MG63 (cell line): ENCODE measurements around the gene ACTG1. TPM values are rescaled to one million over a fixed set of nuclear protein-coding genes. Genes with fewer than 3 reads are reported as not detected.
"Not testable (repeated sequence)": the region's sequence is repeated elsewhere in the genome, so short reads cannot be mapped to it uniquely, and the experiment has no call there.

Experiments used
- DNase-seq: peaks from one replicate; pipeline ENCODE4 v3.0.0-alpha.2; 2020
- H3K27me3 ChIP-seq: fragments of 250-450 bp; sonication (Bioruptor Pico); 2 replicates; pipeline ENCODE4 v1.5.1; 2020; ENCODE audit warnings: mild to moderate bottlenecking, moderate library complexity
- H3K36me3 ChIP-seq: fragments of 250-450 bp; sonication (Bioruptor Pico); 2 replicates; pipeline ENCODE4 v1.5.1; 2020; ENCODE audit warnings: mild to moderate bottlenecking, moderate library complexity
- H3K4me3 ChIP-seq: fragments of 250-450 bp; sonication (Bioruptor Pico); 2 replicates; pipeline ENCODE4 v1.5.1; 2020; ENCODE audit warnings: mild to moderate bottlenecking, moderate library complexity
- H3K9me3 ChIP-seq: fragments of 250-450 bp; sonication (Bioruptor Pico); 2 replicates; pipeline ENCODE4 v1.5.1; 2020; ENCODE audit warnings: mild to moderate bottlenecking, moderate library complexity
- total RNA-seq: library from RNA; depleted of rRNA; stranded (reverse); fragments of >200 nt; shearing (Covaris generic); gene quantifications from 2 replicates; pipeline ENCODE4 v1.2.3, GENCODE V29; 2014; ENCODE audit warnings: low replicate concordance

ACTG1 gene
- total RNA-seq, 1 experiment from 2014 or later = 6,321 TPM

DNA sequence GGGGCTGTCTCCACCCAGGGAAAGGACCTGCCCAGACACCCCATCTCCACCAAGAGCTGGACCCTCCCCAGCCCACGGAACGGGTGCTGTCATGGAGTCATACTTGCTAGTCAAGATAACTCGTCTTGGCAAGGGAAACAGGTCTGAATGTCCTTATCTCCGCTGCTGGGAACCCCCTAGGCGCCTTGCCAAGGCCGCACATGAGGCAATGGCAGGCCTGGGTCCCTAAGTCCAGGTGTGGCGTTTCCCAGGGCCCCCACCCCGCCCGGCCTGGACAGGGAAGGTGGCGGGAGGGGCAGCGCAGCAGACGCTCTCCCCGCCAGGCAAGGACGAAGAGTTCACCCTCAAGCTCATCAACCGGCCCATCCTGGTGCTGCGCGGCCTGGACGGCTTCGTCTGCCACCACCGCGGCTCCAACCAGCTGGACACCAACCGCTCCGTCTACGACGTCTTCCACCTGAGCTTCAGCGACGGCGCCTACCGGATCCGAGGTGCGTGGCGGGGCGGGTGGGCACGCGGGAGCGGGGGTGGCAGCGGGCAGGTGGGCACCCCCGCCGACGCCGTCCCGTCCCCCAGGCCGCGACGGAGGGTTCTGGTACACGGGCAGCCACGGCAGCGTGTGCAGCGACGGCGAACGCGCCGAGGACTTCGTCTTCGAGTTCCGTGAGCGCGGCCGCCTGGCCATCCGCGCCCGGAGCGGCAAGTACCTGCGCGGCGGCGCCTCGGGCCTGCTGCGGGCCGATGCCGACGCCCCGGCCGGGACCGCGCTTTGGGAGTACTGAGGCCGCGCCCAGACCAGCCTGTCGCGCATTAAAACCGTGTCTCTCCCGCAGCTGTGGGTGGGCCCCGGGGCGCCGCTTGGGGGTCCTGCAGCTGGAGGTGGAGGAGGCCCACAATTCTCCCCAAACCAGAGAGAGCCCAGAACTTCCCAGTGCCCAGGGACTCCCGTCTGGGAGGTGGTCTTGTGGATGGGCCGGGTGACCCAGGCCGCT lies 24.0 kb upstream of the ACTG1 start:
- Histone ChIP-seq H3K36me3 (peaks cover 22% of the 10 kb centered on the region), H3K27me3 (no peaks in the 10 kb centered on the region), H3K4me3 (no peak overlapping the region), H3K9me3 (no peaks in the 10 kb centered on the region)
- no peak for DNase-seq

DNA sequence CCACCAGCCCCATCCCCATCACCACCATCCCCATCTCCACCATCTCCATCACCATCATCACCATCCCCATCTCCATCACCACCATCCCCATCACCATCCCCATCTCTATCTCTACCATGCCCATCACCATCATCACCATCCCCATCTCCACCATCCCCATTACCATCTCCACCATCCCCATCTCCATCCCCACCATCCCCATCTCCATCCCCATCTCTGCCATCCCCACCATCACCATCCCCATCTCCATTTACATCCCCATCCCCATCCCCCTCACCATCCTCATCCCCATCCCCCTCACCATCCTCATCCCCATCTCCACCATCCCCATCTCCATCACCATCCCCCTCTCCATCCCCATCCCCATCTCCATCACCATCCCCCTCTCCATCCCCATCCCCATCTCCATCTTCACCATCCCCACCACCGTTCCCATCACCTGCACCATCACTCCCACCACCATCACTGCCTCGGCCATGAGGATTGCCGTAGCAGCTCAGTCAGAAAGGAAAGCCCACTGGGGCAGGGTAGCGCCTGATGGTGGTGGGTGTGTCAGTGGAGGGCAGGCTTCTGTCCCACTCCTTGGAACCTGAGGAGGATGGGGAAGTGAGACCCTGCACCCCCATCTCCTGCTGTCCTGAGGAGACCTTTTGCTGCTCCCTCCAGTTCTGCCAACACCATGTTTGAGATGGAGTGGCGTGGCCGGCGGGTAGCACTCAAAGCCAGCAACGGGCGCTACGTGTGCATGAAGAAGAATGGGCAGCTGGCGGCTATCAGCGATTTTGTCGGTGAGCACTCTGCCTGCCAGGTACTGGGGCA lies 23.1 kb upstream of the ACTG1 start:
- Histone ChIP-seq H3K27me3 (no peaks in the 10 kb centered on the region), H3K9me3 (no peaks in the 10 kb centered on the region), H3K4me3 (no peak overlapping the region), H3K36me3 (peaks cover 13% of the 10 kb centered on the region)
- no peak for DNase-seq

DNA sequence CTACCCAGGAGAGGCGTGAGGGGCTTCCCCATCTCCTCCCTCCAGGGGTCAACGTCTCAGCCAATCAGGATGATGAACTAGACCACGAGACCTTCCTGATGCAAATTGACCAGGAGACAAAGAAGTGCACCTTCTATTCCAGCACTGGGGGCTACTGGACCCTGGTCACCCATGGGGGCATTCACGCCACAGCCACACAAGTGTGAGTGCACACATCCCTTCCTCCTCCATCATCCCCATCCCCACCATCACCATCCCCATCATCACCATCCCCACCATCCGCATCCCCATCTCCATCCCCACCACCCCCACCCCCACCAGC lies 22.4 kb upstream of the ACTG1 start:
- no peak overlapping the region for H3K4me3 ChIP-seq

DNA sequence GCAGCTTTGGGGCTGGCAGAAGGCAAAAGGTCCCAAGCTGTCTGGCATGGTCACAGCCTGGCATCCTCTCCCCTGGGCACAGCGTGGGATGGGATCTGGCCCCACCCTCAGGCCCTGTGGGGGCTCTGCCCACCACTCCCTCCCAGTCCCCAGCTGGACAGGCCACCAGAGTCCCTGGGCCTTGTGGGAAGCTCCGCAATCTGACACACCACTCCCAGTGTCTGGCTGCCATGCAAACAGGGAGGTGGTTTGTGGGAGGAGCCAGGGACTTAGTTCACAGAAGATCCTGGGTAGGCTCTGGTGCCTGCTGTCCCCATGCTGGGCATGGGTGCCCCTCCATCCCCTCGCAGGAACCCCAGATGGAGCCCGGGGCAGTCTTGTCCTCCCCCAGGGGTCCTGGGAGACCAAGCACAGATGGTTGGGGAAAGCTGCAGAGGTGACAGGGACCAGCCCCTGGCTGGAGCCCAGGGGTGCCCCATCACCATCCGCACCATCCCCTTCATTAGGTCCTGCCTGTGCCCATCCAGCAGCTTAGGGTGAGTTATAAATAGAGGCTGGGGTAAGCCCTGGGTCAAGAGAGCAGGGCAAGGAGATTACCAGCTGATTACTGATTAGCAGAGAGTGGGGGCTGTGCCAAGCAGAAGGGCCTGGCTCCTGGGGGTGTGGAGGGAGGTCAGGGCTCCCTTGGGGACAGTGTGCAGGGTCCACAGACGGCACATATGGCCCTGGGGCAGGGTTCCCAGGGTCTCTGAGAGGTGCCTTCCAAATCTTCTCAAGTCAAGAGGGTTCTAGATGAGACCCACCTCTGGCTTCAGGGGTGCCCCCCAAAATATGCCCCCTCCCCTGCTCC lies 21.8 kb upstream of the ACTG1 start:
- DNase-seq = no peak

More for the DNA sequence above, 22.4 kb upstream of the ACTG1 start:
- no peak for DNase-seq
- Histone ChIP-seq H3K27me3 (no peaks in the 10 kb centered on the region), H3K36me3 (peaks cover 6% of the 10 kb centered on the region), H3K9me3 (no peaks in the 10 kb centered on the region)

DNA sequence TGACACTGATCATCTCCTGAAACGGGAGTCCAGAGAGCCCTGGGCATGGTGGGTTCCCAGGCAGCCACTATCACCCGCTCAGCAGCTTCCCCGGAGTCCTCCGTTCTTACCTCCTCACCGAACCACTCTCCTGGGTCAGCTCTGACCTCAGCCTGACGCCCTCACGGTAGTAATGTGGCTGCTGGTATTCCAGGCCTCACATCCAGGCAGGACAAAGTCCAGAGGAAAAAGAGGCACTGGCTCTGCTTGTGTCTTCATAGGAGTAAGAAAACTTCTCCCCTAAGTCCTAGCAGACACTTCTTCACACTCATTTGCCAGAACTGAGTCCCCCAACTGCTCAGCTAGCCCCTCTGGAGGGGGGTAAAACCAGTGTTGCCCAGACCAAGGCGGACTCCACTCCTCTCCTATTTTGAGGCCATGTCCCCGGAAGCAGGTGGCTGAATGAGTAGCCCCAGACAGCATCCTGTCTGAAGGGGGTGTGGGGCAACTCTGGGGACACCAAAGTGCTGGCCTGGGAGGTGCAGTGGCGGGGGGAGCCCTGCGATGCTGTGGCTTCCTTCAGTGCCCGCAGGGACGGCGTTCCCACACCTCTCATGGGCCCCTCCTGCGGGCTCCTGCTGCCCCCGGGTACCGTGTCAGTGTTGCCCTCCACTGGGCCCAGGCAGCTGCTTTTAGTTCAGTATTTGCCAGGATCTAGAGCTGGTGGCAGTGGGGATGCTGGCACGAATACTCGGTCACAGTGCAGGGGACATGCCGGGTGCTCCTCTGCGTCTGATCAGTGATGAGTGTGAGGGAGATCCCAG lies 20.9 kb upstream of the ACTG1 start:
- Histone ChIP-seq H3K36me3 (no peaks in the 10 kb centered on the region; the same call in 1 of the 2 replicates), H3K4me3 (no peak overlapping the region), H3K9me3 (no peaks in the 10 kb centered on the region), H3K27me3 (no peaks in the 10 kb centered on the region)
- no peak for DNase-seq

More for the DNA sequence above, 21.8 kb upstream of the ACTG1 start:
- peaks cover 1% of the 10 kb centered on the region for H3K36me3 ChIP-seq
- H3K4me3 ChIP-seq = no peak overlapping the region
- H3K27me3 ChIP-seq = no peaks in the 10 kb centered on the region
- H3K9me3 ChIP-seq = no peaks in the 10 kb centered on the region

DNA sequence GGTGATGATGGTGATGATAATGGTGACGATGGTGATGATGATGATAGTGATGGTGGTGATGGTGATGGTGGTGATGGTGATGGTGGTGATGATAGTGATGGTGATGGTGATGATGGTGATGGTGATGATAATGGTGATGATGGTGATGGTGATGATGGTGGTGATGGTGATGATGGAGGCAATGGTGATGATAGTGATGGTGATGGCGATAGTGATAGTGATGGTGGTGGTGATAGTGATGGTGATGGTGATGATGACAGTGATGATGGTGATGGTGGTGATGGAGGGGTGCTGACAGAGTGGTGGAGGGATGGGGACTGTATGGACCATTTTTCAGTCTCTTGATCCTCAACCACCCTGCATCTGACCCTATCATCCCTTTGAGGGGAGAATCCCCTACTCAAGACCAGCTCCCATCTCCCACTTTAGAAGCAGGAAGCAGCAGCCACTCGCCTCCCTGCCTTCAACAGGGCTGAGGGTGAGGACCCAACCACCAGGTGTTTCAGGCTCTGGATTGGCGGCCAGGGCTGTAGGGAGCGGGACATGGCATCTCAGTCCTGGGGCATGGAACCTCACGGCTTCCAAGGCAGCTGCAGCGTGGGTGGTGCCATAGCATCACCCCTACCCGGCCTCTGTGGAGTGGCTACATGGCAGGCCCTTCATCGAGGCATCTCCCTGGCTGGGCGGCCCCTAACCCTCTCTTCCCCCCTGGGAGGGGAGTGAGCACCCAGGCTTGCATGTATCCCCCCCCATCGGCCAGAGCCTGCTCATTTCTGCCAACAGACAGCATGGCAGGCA lies 20.1 kb upstream of the ACTG1 start:
- Histone ChIP-seq H3K4me3 (no peak overlapping the region), H3K27me3 (no peaks in the 10 kb centered on the region), H3K36me3 (no peaks in the 10 kb centered on the region), H3K9me3 (no peaks in the 10 kb centered on the region)
- no peak for DNase-seq

DNA sequence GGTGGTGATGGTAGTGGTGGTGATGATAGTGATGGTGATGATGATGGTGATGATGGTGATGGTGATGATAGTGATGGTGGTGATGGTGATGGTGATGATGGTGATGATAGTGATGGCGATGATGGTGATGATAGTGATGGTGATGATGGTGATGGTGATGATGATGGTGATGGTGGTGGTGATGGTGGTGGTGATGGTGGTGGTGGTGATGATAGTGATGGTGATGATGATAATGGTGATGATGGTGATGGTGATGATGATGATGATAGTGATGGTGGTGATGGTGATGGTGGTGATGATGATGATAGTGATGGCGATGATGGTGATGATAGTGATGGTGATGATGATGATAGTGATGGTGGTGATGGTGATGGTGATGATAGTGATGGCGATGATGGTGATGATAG lies 19.4 kb upstream of the ACTG1 start:
- not testable (repeated sequence) for H3K9me3 ChIP-seq, DNase-seq, H3K4me3 ChIP-seq, H3K36me3 ChIP-seq, H3K27me3 ChIP-seq

DNA sequence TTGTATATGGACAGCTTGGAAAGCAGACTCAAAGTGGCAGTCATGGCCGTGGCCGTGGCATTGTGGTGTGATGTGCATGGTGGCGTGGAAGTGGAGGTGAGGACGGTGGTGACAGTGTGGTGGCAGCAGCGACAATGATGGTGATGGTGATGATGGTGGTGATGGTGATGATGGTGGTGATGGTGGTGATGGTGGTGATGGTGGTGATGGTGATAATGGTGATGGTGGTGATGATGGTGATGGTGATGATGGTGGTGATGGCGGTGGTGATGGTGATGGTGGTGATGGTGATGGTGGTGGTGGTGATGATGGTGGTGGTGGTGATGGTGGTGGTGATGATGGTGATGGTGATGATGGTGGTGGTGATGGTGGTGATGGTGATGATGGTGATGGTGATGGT lies 18.4 kb upstream of the ACTG1 start:
- not testable (repeated sequence) for H3K9me3 ChIP-seq, DNase-seq, H3K36me3 ChIP-seq, H3K4me3 ChIP-seq, H3K27me3 ChIP-seq

DNA sequence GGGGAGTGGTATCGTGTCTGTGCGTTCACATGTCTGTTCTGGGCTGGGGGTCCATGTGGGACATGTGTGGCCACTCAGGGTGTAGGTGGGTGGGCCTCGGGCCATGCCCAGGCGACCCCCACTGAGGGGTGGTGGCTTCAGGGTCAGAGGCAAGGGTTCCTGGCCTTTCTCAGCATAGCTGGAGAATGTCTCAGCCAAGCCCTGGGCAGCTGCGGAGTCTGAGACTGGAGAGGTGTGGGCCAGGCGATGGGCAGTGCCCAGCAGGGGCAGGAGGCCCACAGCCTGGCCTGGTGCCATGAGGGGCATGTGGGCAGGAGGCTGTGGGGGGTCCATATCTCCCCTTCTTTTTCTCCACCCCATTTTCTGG lies 16.8 kb upstream of the ACTG1 start:
- H3K4me3 ChIP-seq = no peak overlapping the region
- no peaks in the 10 kb centered on the region for H3K27me3 ChIP-seq
- no peaks in the 10 kb centered on the region for H3K36me3 ChIP-seq
- DNase-seq = no peak
- H3K9me3 ChIP-seq = no peaks in the 10 kb centered on the region

DNA sequence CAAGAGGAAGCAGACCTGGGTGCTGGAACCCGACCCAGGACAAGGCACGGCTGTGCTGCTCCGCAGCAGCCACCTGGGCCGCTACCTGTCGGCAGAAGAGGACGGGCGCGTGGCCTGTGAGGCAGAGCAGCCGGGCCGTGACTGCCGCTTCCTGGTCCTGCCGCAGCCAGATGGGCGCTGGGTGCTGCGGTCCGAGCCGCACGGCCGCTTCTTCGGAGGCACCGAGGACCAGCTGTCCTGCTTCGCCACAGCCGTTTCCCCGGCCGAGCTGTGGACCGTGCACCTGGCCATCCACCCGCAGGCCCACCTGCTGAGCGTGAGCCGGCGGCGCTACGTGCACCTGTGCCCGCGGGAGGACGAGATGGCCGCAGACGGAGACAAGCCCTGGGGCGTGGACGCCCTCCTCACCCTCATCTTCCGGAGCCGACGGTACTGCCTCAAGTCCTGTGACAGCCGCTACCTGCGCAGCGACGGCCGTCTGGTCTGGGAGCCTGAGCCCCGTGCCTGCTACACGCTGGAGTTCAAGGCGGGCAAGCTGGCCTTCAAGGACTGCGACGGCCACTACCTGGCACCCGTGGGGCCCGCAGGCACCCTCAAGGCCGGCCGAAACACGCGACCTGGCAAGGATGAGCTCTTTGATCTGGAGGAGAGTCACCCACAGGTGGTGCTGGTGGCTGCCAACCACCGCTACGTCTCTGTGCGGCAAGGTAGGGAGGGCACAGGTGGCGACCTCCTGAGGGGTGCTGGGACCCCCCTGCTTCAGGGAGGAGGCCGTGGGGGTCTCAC lies 16.2 kb upstream of the ACTG1 start:
- Histone ChIP-seq H3K27me3 (no peaks in the 10 kb centered on the region), H3K36me3 (no peaks in the 10 kb centered on the region), H3K4me3 (no peak overlapping the region), H3K9me3 (no peaks in the 10 kb centered on the region)
- no peak for DNase-seq

DNA sequence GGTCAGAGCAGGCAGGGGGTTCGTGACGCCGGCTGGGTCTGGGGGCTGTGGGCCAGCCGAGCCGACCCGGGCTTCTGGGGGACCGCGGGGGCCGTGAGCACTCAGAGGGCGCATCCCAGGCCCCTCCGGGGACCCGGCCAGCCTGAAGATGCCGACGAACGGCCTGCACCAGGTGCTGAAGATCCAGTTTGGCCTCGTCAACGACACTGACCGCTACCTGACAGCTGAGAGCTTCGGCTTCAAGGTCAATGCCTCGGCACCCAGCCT lies 15.7 kb upstream of the ACTG1 start:
- Histone ChIP-seq H3K4me3 (no peak overlapping the region), H3K9me3 (no peaks in the 10 kb centered on the region), H3K27me3 (no peaks in the 10 kb centered on the region), H3K36me3 (no peaks in the 10 kb centered on the region)
- no peak for DNase-seq

DNA sequence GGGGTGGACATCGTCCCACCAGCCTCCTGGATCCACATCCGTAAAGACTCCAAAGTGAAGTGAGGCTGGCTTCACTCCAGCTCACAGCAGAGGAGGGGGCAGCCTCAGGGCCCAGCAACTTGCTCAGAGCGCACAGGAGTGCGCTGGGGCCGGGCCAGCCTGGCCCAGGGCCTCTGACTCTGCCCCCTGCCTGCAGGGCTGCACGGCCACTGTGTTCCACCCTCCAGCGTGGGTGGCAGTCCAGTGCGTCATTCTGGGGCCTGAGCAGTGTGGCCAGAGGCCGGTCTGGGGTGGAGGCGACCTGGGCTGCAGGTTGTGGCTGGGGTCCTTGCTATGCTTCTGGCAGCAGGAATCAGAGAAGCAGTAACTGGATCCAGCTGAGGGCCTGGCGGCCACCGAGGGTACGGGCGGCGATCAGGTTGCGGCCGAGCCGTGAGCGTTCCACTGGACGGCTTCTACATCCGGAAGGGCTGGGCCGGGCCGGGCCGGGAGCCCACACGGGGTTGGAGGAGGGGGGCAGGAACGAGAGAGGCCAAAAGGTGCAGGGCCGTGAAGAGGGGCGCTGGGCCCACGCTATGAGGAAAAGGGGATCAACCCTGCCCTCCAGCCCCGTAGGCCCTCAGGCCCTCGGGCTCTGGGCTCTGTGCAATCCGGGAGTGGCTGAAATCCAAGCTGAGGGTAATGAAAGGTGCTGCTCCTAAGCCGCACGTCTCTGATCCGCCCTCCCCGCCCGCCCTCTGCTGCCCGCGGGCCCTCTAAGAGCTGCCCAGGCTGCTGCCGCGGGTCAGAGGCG lies 15.2 kb upstream of the ACTG1 start, which contains the start of gene FSCN2:
FSCN2 (plus strand) TSS at position 787 of the 793 bp plus-strand sequence. CDS start 155 bp downstream, outside the sequence.
- H3K27me3 ChIP-seq = no peaks in the 10 kb centered on the region
- no peaks in the 10 kb centered on the region for H3K9me3 ChIP-seq
- DNase-seq = no peak
- H3K4me3 ChIP-seq = no peak within 1 kb of the TSS
- H3K36me3 ChIP-seq = no peaks in the 10 kb centered on the region

DNA sequence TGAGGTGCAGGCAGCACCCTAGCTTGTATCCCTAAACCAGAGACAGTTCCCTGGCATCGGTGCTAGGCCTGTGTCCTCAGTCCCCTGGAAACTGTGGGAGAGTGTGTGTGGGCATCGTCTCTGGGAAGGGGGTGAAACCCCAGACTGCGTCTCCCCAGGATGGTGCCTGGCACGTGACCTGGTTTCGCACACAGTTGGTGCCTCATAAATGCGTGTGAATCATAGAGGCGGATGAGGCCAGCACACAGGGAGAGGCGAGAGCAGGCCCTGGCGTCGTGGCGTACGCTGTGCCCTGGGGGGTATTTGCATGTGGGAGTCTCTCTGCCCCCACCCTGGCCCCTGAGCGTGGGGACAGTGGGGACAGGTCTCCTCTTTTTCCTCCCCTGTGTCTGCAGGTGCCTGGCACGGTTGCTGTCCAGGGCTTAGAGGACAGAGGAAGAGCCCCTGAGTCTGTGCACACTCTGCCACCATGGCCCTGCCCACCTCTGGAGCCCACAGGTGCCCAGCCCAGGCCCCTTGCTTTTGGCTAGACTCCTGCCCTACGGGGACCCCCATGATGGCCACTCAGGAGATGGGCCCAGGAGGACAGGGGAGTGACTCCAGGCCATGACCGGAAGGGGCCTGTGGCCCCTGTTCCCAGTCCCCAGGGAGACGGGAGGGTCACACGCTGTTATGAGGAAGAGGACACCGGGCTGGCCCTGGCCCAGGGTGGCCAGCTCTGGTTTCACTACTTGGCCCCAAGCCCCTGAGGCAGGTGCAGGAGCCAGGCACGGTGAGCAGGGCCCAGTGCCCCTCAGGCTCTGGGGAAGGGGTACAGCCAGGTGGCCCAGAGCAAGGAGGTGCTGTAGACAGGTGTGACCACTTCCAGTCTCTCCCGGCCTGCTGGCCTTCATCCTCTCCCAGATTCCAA lies 14.3 kb upstream of the ACTG1 start:
- Histone ChIP-seq H3K27me3 (no peaks in the 10 kb centered on the region), H3K4me3 (no peak overlapping the region), H3K36me3 (no peaks in the 10 kb centered on the region), H3K9me3 (no peaks in the 10 kb centered on the region)
- peak; percentile 0 for DNase-seq
